Effector memory CD4-positive, alpha-beta T cell (primary cell): ENCODE data around the gene RHBDL2.

Experiments
- DNase-seq, 3 donors: peaks; one replicate each; pipeline ENCODE4 v3.0.0-alpha.2; 2020
- H3K27ac ChIP-seq: 2 replicates; pipeline ENCODE4 v1.7.0; 2013; ENCODE audit warnings: mild to moderate bottlenecking, low read length, moderate library complexity; ENCODE audit not compliant: insufficient read depth, poor library complexity, severe bottlenecking
- H3K27me3 ChIP-seq: replicated peaks from 2 replicates; pipeline ENCODE4 v1.7.0; 2013; ENCODE audit warnings: mild to moderate bottlenecking, low read length; ENCODE audit not compliant: insufficient read depth, control insufficient read depth, poor library complexity, severe bottlenecking
- H3K36me3 ChIP-seq: 2 replicates; pipeline ENCODE4 v1.7.0; 2013; ENCODE audit warnings: mild to moderate bottlenecking, low read length, moderate library complexity; ENCODE audit not compliant: control insufficient read depth, insufficient read depth
- H3K4me1 ChIP-seq: 2 replicates; pipeline ENCODE4 v1.7.0; 2013; ENCODE audit warnings: low read length, mild to moderate bottlenecking; ENCODE audit not compliant: control insufficient read depth, insufficient read depth, poor library complexity, severe bottlenecking
- H3K4me3 ChIP-seq: 2 replicates; pipeline ENCODE4 v1.7.0; 2013; ENCODE audit warnings: low read length, low read depth, mild to moderate bottlenecking; ENCODE audit not compliant: insufficient read depth, poor library complexity, severe bottlenecking
- H3K9me3 ChIP-seq: 2 replicates; pipeline ENCODE4 v1.7.0; 2013; ENCODE audit warnings: mild to moderate bottlenecking, low read length, moderate library complexity; ENCODE audit not compliant: control insufficient read depth

RHBDL2 gene

GRCh38 chr1:38938722-38939260 is 2.8 kb downstream of the RHBDL2 start:
- Histone ChIP-seq H3K9me3 (no peaks in the 10 kb centered on the region), H3K36me3 (no peaks in the 10 kb centered on the region), H3K4me1 (no peaks in the 10 kb centered on the region), H3K27ac (no peak overlapping the region), H3K27me3 (no peaks in the 10 kb centered on the region), H3K4me3 (no peak overlapping the region)
- DNase-seq = no peak

- no peak for DNase-seq
- Histone ChIP-seq H3K4me1 (no peaks in the 10 kb centered on the region), H3K36me3 (no peaks in the 10 kb centered on the region)
These were observed 9.1 kb downstream of the RHBDL2 start for GRCh38 chr1:38932571-38932970.

GRCh38 chr1:38929476-38929875 is 12.2 kb downstream of the RHBDL2 start:
- Histone ChIP-seq H3K27ac (no peak overlapping the region), H3K9me3 (no peaks in the 10 kb centered on the region), H3K4me1 (no peaks in the 10 kb centered on the region), H3K27me3 (no peaks in the 10 kb centered on the region), H3K4me3 (no peak overlapping the region), H3K36me3 (no peaks in the 10 kb centered on the region)
- DNase-seq = no peak

More at GRCh38 chr1:38932571-38932970, 9.1 kb downstream of the RHBDL2 start:
- H3K4me3 ChIP-seq = no peak overlapping the region
- no peaks in the 10 kb centered on the region for H3K27me3 ChIP-seq
- H3K9me3 ChIP-seq = no peaks in the 10 kb centered on the region
- no peak overlapping the region for H3K27ac ChIP-seq

- H3K27me3 ChIP-seq = no peaks in the 10 kb centered on the region
- no peaks in the 10 kb centered on the region for H3K4me1 ChIP-seq
- H3K36me3 ChIP-seq = no peaks in the 10 kb centered on the region
- H3K9me3 ChIP-seq = no peaks in the 10 kb centered on the region
- H3K27ac ChIP-seq = no peak overlapping the region
- H3K4me3 ChIP-seq = no peak overlapping the region
- no peak for DNase-seq
These were observed 12.6 kb downstream of the RHBDL2 start for GRCh38 chr1:38929054-38929453.

DNA sequence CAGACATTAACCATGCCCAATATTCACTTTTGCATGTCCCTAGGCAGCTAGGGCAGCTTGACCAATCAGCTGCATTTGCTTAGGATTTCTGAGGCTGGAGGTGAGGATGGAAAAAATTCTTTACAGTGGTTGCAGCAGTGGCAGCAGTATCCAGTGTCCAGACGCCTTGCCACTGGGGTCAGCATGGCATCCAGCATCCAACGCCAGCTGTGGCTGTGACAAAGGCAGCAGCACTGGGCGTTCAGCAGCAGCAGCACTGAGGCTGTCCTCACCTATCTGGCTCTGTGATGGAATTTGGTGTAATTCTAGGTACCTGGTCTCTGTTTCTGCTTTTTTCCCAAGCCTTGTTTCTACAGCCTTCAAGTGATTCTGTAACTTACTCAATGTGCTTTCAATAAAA is 15.5 kb downstream of the RHBDL2 start:
- H3K9me3 ChIP-seq = no peaks in the 10 kb centered on the region
- H3K27me3 ChIP-seq = no peaks in the 10 kb centered on the region
- H3K36me3 ChIP-seq = no peaks in the 10 kb centered on the region

DNA sequence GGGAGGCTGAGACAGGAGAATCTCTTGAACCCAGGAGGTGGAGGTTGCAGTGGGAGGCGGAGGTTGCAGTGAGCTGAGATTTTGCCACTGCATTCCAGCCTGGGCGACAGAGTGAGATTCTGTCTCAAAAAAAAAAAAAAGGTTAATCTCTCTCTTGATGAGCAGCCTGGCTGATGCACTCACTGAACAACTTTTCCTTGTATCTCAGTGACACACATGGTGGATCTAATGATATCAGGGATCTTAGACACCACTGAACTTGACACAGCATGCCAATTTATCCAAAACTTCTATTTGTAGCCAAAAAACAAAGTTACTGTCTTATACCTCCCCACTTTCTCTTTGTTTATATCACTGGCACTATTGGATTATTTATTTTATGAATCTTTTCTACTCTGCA is 16.2 kb downstream of the RHBDL2 start:
- Histone ChIP-seq H3K4me1 (no peaks in the 10 kb centered on the region), H3K4me3 (no peak overlapping the region), H3K27ac (no peak overlapping the region), H3K36me3 (no peaks in the 10 kb centered on the region), H3K27me3 (no peaks in the 10 kb centered on the region), H3K9me3 (no peaks in the 10 kb centered on the region)
- no peak for DNase-seq

More for the DNA sequence above, 15.5 kb downstream of the RHBDL2 start:
- no peak for DNase-seq
- no peaks in the 10 kb centered on the region for H3K4me1 ChIP-seq
- no peak overlapping the region for H3K4me3 ChIP-seq
- H3K27ac ChIP-seq = no peak overlapping the region

- Histone ChIP-seq H3K27ac (no peak overlapping the region), H3K4me1 (no peaks in the 10 kb centered on the region), H3K9me3 (no peaks in the 10 kb centered on the region), H3K36me3 (no peaks in the 10 kb centered on the region), H3K27me3 (no peaks in the 10 kb centered on the region), H3K4me3 (no peak overlapping the region)
- DNase-seq = no peak
These were observed 18.0 kb downstream of the RHBDL2 start for GRCh38 chr1:38923607-38924006.

DNA sequence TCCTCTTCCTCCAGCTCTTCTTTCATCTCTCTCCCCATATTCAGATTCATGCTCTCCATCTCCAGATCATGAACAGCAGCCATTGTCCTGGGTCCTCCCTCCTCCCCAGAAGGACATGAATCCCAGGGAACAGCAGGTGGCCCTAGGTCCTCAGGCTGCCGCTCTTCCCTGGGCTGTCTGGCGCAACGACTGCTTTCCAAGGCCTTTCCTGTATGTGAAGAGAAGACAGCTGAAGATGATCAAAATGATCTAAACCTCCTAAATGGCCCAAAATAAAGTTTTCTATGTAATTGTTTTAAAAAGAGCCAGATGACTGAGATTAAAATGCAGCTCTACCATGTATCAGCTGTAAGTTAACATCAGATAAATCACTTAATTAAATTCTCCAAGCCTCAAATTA is 22.5 kb downstream of the RHBDL2 start:
- Histone ChIP-seq H3K36me3 (no peaks in the 10 kb centered on the region), H3K9me3 (no peaks in the 10 kb centered on the region), H3K4me3 (no peak overlapping the region), H3K27ac (no peak overlapping the region), H3K4me1 (no peaks in the 10 kb centered on the region), H3K27me3 (no peaks in the 10 kb centered on the region)
- no peak for DNase-seq

DNA sequence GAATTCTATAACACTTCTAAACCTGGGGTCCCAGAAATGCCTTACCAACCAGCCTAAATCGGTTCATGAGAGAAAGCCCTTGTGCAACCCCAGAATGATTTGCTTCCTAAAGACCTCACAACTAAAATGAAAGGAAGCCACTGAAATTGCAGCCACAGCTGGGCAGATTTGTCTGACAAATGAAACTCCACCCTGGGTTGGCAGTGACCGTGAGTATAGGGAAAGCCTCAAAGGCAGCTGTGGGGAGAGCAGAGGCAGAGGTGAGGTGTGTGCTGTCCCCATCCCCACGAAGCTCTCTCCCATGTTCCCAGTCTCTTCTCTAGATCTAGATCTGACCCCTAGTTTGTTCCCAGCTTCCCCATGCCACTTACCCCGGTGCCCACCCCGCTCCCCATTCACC is 23.1 kb downstream of the RHBDL2 start:
- no peak overlapping the region for H3K4me3 ChIP-seq
- H3K36me3 ChIP-seq = no peaks in the 10 kb centered on the region
- H3K9me3 ChIP-seq = no peaks in the 10 kb centered on the region
- no peaks in the 10 kb centered on the region for H3K27me3 ChIP-seq
- no peak overlapping the region for H3K27ac ChIP-seq
- no peak for DNase-seq
- H3K4me1 ChIP-seq = no peaks in the 10 kb centered on the region

DNA sequence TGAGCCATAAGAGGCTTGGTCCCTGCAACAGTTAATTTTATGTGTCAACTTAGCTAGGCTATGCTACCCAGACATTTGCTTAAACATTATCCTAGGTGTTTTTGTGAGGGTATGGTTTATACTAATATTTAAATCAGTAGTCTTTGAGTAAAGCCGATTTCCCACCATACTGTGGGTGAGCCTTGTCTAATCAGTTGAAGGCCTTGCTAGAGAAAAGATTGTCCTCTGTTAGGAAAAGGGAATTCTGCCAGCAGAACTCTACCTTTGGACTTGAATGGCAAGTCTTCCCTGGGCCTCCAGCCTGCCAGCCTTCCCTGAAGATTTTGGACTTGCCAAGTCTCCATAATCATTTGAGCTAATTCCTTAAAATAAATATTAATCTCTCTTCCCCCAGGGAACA is 23.9 kb downstream of the RHBDL2 start:
- H3K27ac ChIP-seq = no peak overlapping the region
- no peak for DNase-seq
- H3K36me3 ChIP-seq = no peaks in the 10 kb centered on the region
- no peaks in the 10 kb centered on the region for H3K4me1 ChIP-seq
- H3K9me3 ChIP-seq = no peaks in the 10 kb centered on the region
- no peaks in the 10 kb centered on the region for H3K27me3 ChIP-seq
- H3K4me3 ChIP-seq = no peak overlapping the region

DNA sequence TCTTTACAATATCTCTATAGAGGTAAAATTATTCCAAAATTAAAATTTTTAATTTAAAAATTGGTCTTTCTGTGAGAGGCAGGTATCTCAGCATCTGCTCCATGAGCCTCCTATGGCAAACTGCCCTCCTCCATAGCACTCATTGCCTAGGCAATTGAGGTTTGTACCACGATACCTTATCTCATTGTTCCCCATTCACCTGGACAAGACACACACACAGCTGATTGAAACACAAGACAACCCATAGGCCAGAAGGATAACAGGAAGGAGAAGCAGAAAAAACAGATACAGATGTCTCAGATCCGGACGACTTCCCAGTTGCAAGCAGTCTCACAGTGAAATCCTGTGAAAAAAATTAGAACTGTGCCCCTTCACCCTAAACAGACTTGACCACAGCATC is 24.3 kb downstream of the RHBDL2 start:
- no peaks in the 10 kb centered on the region for H3K27me3 ChIP-seq
- no peaks in the 10 kb centered on the region for H3K36me3 ChIP-seq
- no peaks in the 10 kb centered on the region for H3K9me3 ChIP-seq
- DNase-seq = no peak
- H3K27ac ChIP-seq = no peak overlapping the region
- H3K4me3 ChIP-seq = no peak overlapping the region
- H3K4me1 ChIP-seq = no peaks in the 10 kb centered on the region
